ENCODE measurements around the gene HSPA12A.

DNA sequence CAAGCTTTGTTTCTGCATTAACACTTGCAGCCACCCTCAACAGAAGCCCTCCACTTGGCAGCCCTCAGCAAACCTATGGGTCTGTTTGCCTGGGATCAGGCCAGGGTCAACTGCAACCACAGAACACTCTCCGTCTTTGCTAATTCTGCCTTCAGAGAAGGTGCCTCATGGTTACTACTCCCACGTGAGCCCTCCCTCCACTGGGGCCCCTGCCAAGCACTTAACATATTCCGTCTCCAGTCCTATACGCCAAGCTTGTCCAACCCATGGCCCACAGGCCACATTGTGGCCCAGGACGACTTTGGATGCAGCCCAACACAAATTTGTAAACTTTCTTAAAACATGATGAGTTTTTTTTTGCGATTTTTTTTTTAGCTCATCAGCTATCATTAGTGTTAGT is 54.7 kb downstream of the HSPA12A start:
- no peak for TF ChIP-seq POLR2A (IDR thresholded peaks at IDR 0.05)
- TF ChIP-seq, protein P1, sequence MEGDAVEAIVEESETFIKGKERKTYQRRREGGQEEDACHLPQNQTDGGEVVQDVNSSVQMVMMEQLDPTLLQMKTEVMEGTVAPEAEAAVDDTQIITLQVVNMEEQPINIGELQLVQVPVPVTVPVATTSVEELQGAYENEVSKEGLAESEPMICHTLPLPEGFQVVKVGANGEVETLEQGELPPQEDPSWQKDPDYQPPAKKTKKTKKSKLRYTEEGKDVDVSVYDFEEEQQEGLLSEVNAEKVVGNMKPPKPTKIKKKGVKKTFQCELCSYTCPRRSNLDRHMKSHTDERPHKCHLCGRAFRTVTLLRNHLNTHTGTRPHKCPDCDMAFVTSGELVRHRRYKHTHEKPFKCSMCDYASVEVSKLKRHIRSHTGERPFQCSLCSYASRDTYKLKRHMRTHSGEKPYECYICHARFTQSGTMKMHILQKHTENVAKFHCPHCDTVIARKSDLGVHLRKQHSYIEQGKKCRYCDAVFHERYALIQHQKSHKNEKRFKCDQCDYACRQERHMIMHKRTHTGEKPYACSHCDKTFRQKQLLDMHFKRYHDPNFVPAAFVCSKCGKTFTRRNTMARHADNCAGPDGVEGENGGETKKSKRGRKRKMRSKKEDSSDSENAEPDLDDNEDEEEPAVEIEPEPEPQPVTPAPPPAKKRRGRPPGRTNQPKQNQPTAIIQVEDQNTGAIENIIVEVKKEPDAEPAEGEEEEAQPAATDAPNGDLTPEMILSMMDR (IDR thresholded peaks at IDR 0.05) = no peak
